ENCODE results near the gene PLEKHG2.
"Not testable (repeated sequence)": the region's sequence is repeated elsewhere in the genome, so short reads cannot be mapped to it uniquely, and the experiment has no call there.

The PLEKHG2 gene

GRCh38 chr19:39377373-39378362 is 34.8 kb upstream of the PLEKHG2 start:
- Histone ChIP-seq H3K36me3 (replicated peaks; ENCODE audit: insufficient read depth, low read length) (no peaks in the 10 kb centered on the region), H3K4me3 (ENCODE audit: low read length) (no peak overlapping the region), H2AFZ (ENCODE audit: low read length) (no peak overlapping the region), H3K9me2 (replicated peaks; ENCODE audit: insufficient read depth, low read length) (no peaks in the 10 kb centered on the region), H3F3A (ENCODE audit: insufficient read depth, low read length) (no peaks in the 10 kb centered on the region), H4K20me1 (ENCODE audit: insufficient read depth, low read length) (no peaks in the 10 kb centered on the region), H3K4me2 (ENCODE audit: low read depth, low read length) (no peak overlapping the region), H3K9ac (ENCODE audit: low read length) (no peak overlapping the region), H3K27me3 (replicated peaks; ENCODE audit: insufficient read depth, low read length) (no peaks in the 10 kb centered on the region), H3K79me2 (ENCODE audit: low read length) (no peaks in the 10 kb centered on the region), H3K4me1 (ENCODE audit: low read length) (no peaks in the 10 kb centered on the region), H3K9me3 (replicated peaks; ENCODE audit: insufficient read depth, low read length) (no peaks in the 10 kb centered on the region), H3K27ac (ENCODE audit: low read length) (no peak overlapping the region)
- no peak for DNase-seq
- TF ChIP-seq CTCF (IDR thresholded peaks at IDR 0.05; ENCODE audit: low read length) (no peak), EZH2 (optimal IDR thresholded peaks at IDR 0.05; ENCODE audit: low read depth, low read length) (no peak), EZH2phosphoT487 (IDR thresholded peaks at IDR 0.05; ENCODE audit: low read length) (no peak)

DNA sequence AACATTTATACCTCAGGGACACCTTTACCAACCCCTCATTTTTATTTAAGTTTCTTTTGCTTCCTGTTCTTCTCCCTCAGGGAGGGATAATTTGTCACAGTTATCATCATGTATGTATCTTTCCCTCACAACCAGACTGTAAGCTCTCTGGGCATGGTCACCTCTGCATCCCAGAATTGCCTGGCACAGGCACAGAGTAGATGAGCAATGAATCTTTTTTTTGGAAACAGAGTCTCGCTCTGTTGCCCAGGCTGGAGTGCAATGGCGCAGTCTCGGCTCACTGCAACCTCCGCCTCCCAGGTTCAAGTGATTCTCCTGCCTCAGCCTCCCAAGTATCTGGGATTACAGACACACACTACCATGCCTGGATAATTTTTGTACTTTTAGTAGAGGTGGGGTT is 33.1 kb upstream of the PLEKHG2 start:
- H3K9me3 ChIP-seq (replicated peaks; ENCODE audit: insufficient read depth, low read length); H3F3A ChIP-seq (ENCODE audit: insufficient read depth, low read length); H3K4me2 ChIP-seq (ENCODE audit: low read depth, low read length); H3K9me2 ChIP-seq (replicated peaks; ENCODE audit: insufficient read depth, low read length); H2AFZ ChIP-seq (ENCODE audit: low read length); H4K20me1 ChIP-seq (ENCODE audit: insufficient read depth, low read length); H3K4me1 ChIP-seq (ENCODE audit: low read length); H3K27ac ChIP-seq (ENCODE audit: low read length); H3K36me3 ChIP-seq (replicated peaks; ENCODE audit: insufficient read depth, low read length); H3K79me2 ChIP-seq (ENCODE audit: low read length); H3K4me3 ChIP-seq (ENCODE audit: low read length); H3K9ac ChIP-seq (ENCODE audit: low read length); H3K27me3 ChIP-seq (replicated peaks; ENCODE audit: insufficient read depth, low read length); DNase-seq: not testable (repeated sequence)

DNA sequence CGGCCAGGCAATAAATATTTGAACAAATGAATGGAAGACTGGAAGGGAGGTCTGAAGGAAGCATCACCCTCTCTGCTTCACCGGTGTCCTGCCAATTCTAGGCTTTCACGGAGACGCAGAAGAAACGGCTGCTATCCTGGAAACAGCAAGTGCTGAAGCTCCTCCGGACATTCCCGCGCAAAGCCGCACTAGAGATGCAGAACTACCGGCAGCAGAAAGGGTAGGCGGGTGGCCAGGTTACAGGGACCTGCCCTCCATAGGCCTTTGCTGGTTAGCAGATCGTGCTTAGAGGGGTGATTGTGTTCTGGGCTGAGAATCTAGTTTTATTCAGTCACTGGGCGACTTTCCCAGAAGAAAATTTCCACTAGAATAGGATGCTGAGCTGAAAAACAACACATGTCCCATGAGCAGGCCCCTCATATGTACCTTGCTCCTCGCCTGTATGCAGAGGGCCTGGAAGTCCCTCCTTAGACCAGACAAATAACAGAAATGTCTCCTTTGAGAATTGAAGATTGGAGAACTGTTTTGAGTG is 32.5 kb upstream of the PLEKHG2 start:
- Histone ChIP-seq H3K27ac (ENCODE audit: low read length) (no peak overlapping the region), H3K36me3 (replicated peaks; ENCODE audit: insufficient read depth, low read length) (no peaks in the 10 kb centered on the region), H3F3A (ENCODE audit: insufficient read depth, low read length) (no peaks in the 10 kb centered on the region), H3K79me2 (ENCODE audit: low read length) (no peaks in the 10 kb centered on the region), H3K4me3 (ENCODE audit: low read length) (no peak overlapping the region), H3K27me3 (replicated peaks; ENCODE audit: insufficient read depth, low read length) (no peaks in the 10 kb centered on the region), H2AFZ (ENCODE audit: low read length) (no peak overlapping the region), H4K20me1 (ENCODE audit: insufficient read depth, low read length) (no peaks in the 10 kb centered on the region), H3K9me3 (replicated peaks; ENCODE audit: insufficient read depth, low read length) (no peaks in the 10 kb centered on the region), H3K4me1 (ENCODE audit: low read length) (no peaks in the 10 kb centered on the region), H3K9ac (ENCODE audit: low read length) (no peak overlapping the region), H3K9me2 (replicated peaks; ENCODE audit: insufficient read depth, low read length) (no peaks in the 10 kb centered on the region), H3K4me2 (ENCODE audit: low read depth, low read length) (no peak overlapping the region)
- DNase-seq = no peak
- no peak for TF ChIP-seq EZH2phosphoT487 (IDR thresholded peaks at IDR 0.05; ENCODE audit: low read length)
- TF ChIP-seq EZH2 (optimal IDR thresholded peaks at IDR 0.05; ENCODE audit: low read depth, low read length) = no peak
- TF ChIP-seq CTCF (IDR thresholded peaks at IDR 0.05; ENCODE audit: low read length) = no peak
